ENCODE results near the gene ATP10D.
"Not testable (repeated sequence)": the region's sequence is repeated elsewhere in the genome, so short reads cannot be mapped to it uniquely, and the experiment has no call there.

Gene ATP10D

GRCh38 chr4:47538111-47538824, 53.2 kb downstream of the ATP10D start:
- DNase-seq, result no peak

DNA sequence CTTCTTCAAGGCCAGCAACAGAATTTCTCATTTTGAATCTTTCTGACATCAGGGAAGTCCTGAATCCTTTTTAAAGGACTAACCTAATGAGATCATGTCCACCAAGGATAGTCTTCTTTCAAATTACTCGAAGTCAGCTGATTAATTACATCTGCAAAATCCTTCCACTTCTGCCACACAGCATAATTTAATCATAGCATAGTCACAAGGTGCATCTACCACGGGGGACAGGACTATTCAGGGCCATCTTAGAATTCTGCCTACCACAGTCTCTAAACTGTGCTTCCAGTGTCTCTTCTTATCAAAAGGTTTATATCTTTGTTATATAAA, 53.7 kb downstream of the ATP10D start:
- no peak for DNase-seq

GRCh38 chr4:47542640-47543039, 57.6 kb downstream of the ATP10D start:
- not testable (repeated sequence) for DNase-seq

DNA sequence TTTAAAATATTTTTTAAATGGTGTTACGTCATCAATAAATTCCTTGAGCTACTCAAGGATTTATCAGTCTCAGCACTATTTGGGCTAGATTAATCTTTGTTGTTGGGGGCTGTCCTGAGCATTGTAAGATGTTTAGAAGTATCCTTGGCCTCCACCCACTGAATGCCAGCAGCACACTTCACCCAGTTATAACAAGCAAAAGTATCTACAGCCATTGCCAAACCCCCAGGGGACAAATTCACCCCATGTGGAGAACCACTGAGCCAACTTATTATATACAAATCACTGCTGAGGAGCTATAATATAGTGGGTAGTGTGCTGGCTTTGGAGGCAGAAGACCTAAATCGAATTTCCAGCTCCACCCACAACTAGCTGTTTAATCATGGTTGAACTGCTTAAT, 58.3 kb downstream of the ATP10D start:
- DNase-seq, result no peak

- DNase-seq, result not testable (repeated sequence)
These were observed 65.3 kb downstream of the ATP10D start for GRCh38 chr4:47550357-47550756.

GRCh38 chr4:47550899-47551548, 65.9 kb downstream of the ATP10D start:
- no peak for DNase-seq

DNA sequence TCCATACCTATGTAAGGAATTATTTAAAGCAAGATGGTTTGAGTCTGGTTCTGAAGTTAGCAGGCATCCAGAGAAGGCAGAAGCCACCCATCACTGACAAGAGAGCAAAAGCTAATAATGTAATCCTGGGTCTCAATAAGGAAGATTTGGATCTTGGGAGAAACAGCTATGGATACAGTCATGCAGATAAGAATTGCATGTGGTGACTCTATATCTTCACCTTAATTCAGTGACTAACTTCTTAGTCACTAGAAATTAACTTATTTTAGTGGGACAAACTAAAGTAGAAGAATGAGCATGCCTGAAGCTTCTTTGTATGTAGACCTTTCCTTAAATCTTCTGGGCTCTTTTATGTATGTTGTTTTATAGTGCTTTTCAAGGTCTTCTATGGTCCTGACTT, 66.6 kb downstream of the ATP10D start:
- no peak for DNase-seq

GRCh38 chr4:47553329-47554125, 68.5 kb downstream of the ATP10D start:
- no peak for DNase-seq

- DNase-seq, result not testable (repeated sequence)
These were observed 70.8 kb downstream of the ATP10D start for GRCh38 chr4:47555920-47556319.

DNA sequence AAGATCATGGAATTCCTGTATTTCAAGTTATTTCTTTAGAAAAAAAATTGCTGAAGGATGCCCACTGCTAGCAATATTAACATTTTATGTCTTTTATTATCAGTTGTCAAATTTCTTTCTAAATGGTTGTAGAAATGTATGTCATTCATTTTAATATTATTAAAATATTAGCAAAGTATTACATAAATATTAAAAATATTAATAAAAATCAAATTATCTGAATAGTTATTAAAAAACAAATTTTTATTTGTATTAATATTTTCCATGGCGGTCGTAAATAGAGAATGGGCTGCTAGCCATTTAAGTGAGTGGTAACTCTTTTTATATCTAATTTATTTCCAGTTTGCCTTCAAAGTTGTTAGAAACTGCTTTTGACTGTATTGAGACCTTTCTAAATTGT, 72.2 kb downstream of the ATP10D start:
- DNase-seq, result no peak

- DNase-seq, result no peak
These were observed 75.6 kb downstream of the ATP10D start for GRCh38 chr4:47560682-47561081.

GRCh38 chr4:47561331-47561730, 76.3 kb downstream of the ATP10D start:
- no peak for DNase-seq

DNA sequence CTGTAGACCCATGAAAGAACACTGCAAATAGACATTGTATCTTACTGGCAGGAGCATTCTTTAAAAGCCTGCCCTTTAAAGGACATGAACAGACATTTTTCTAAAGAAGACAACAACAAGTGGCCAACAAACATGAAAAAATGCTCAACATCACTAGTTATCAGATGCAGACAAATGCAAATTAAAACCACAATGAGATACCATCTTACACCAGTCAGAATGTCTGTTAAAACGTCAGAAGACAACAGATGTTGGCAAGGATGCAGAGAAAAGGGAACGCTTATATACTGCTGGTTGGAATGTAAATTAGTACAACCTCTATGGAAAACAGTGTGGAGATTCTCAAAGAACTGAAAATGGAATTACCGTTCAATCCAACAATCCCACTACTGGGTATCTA, 77.2 kb downstream of the ATP10D start:
- DNase-seq, result no peak

DNA sequence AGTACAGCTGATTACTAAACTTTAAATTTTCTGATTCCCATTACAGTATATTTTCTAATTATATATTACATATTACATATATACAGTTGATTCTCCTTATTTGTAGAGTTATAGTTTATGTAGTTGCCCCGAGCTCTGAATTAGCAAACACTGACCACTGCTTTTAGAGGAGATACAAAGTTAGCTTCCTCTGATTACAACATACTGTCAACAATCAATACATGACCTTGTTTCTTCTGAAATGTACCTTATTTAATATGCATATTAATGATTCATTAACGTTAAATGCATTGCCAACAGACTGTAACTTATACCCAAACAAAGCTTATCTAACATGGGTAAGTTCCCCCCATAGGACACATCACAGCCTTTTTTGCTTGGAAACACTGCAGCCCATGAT, 81.5 kb downstream of the ATP10D start:
- no peak for DNase-seq

- DNase-seq, result no peak
These were observed 81.9 kb downstream of the ATP10D start for GRCh38 chr4:47566969-47567368.

GRCh38 chr4:47567511-47567910, 82.4 kb downstream of the ATP10D start:
- DNase-seq, result no peak

- DNase-seq, result no peak
These were observed 85.7 kb downstream of the ATP10D start for GRCh38 chr4:47570816-47571215.

GRCh38 chr4:47572981-47573380, 87.9 kb downstream of the ATP10D start:
- DNase-seq, result no peak

- no peak for DNase-seq
These were observed 92.9 kb downstream of the ATP10D start for GRCh38 chr4:47577779-47578553.

DNA sequence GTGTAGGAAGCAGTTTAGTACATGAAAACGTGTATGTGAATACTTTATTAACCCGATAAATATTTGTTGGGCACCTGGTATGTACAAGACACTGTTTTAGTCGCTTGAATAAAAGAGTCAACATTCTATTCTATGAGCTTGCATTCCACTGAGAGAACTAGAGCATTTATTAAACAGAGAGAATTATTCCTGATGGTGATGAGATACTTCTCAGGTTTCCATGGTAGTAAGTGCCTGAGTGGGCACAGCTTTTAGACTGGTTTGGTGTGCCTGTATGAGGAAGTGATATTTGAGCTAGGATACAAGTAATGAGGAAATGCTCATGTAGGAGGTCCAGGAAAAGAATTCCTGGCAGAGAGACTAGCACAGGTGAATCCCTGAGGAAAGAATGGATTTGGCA, 94.2 kb downstream of the ATP10D start:
- DNase-seq, result no peak

DNA sequence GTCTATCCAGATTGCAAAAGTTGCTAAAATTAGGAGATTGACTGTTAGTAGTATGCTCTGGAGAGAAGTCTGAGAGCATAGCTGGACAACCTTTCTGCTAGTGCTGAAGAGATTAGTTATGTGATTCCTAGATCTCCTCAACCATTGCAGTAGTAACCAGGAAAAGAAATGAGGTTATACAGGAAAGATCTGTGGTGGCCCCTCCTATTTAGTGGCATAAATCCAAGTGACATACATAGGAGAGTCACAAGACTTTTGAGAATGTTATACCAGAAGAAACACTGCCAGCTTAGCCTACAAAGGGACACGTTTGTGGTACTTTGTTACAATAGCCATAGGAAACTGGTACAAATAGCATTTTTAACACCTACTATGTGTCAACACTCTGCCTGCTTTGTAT, 105.2 kb downstream of the ATP10D start:
- DNase-seq, result no peak

- no peak for DNase-seq
These were observed 112.6 kb downstream of the ATP10D start for GRCh38 chr4:47597696-47598095.

- no peak for DNase-seq
These were observed 113.2 kb downstream of the ATP10D start for GRCh38 chr4:47598320-47598719.
